OCI-LY3 (cell line): ENCODE measurements around the gene L3MBTL4.

ENCODE experiments used
- H2AFZ ChIP-seq: fragments of 200-600, 300-600 bp; shearing (Covaris generic); 2 replicates; pipeline ENCODE4 v1.6.0; 2014; ENCODE audit warnings: antibody characterized with exemption, low read depth, low read length
- H3K27ac ChIP-seq: fragments of 200-600, 300-600 bp; sonication (generic); 2 replicates; pipeline ENCODE4 v1.5.1; 2014; ENCODE audit warnings: mild to moderate bottlenecking, low read length, moderate library complexity, mixed read lengths
- H3K27me3 ChIP-seq: fragments of 200-600, 300-600 bp; sonication (generic); 2 replicates; pipeline ENCODE4 v1.6.1; 2014; ENCODE audit warnings: low read depth, low read length, mixed read lengths
- H3K36me3 ChIP-seq: fragments of 200-600, 300-600 bp; sonication (generic); replicated peaks from 2 replicates; pipeline ENCODE3; 2014; ENCODE audit warnings: low read depth, low read length, mixed read lengths
- H3K4me1 ChIP-seq: fragments of 300-600, 200-600 bp; sonication (generic); 2 replicates; pipeline ENCODE4 v1.6.1; 2014; ENCODE audit warnings: low read length, mixed read lengths
- H3K4me2 ChIP-seq: fragments of 200-600, 300-600 bp; sonication (generic); 2 replicates; pipeline ENCODE4 v1.6.1; 2014; ENCODE audit warnings: low read length, mixed read lengths
- H3K4me3 ChIP-seq: fragments of 300-600, 200-600 bp; sonication (generic); 2 replicates; pipeline ENCODE4 v1.5.1; 2014; ENCODE audit warnings: antibody characterized with exemption, mild to moderate bottlenecking, low read length, moderate library complexity
- H3K79me2 ChIP-seq: fragments of 300-600, 200-600 bp; shearing (Covaris generic); 2 replicates; pipeline ENCODE4 v1.6.1; 2014; ENCODE audit warnings: mild to moderate bottlenecking, low read length, mixed read lengths
- H3K9ac ChIP-seq: fragments of 300-600, 200-600 bp; shearing (Covaris generic); 2 replicates; pipeline ENCODE4 v1.6.0; 2014; ENCODE audit warnings: mild to moderate bottlenecking, low read length, moderate library complexity
- H3K9me3 ChIP-seq: fragments of 200-600, 300-600 bp; shearing (Covaris generic); 2 replicates; pipeline ENCODE4 v1.6.1; 2014; ENCODE audit warnings: low read length, mixed read lengths; ENCODE audit not compliant: insufficient read depth
- H4K20me1 ChIP-seq: fragments of 200-600, 300-600 bp; sonication (generic); 2 replicates; pipeline ENCODE4 v1.6.1; 2016; ENCODE audit warnings: low read length, mixed read lengths; ENCODE audit not compliant: insufficient read depth
- CTCF ChIP-seq: fragments of 200-600, 300-600 bp; sonication (generic); IDR thresholded peaks from 2 replicates; pipeline ENCODE4 v1.5.1; 2014; ENCODE audit warnings: antibody characterized with exemption, low read length, low read depth
- EZH2phosphoT487 ChIP-seq: fragments of 200-600 bp; shearing (Covaris generic); IDR thresholded peaks from 2 replicates; pipeline ENCODE4 v1.6.1; 2018; ENCODE audit warnings: antibody characterized with exemption, mixed run types, low read depth

The L3MBTL4 gene

GRCh38 chr18:6009756-6010155 lies 405.0 kb downstream of the L3MBTL4 start:
- TF ChIP-seq CTCF: no peak
- no peak for TF ChIP-seq EZH2phosphoT487
- 0 out of 2 replicates have a peak, but pooled peaks cover 5% of the 10 kb centered on the region for H3K27me3 ChIP-seq
- no peak overlapping the region for H3K4me2 ChIP-seq

GRCh38 chr18:6004683-6005082 lies 410.0 kb downstream of the L3MBTL4 start:
- H3K4me1 ChIP-seq: peaks cover 9% of the 10 kb centered on the region
- H3K36me3 ChIP-seq: no peaks in the 10 kb centered on the region
- H3K9ac ChIP-seq: no peak overlapping the region
- TF ChIP-seq EZH2phosphoT487 (no peak), CTCF (no peak)
- peak overlapping the region; percentile 47; the same call in 1 of the 2 replicates for H3K4me3 ChIP-seq
- peak overlapping the region; percentile 54 for H3K4me2 ChIP-seq
- H3K79me2 ChIP-seq: no peaks in the 10 kb centered on the region
- H4K20me1 ChIP-seq: no peaks in the 10 kb centered on the region
- H3K27ac ChIP-seq: 0 out of 2 replicates have a peak overlapping the region, but pooled peaks have one; percentile 17
- H2AFZ ChIP-seq: no peak overlapping the region
- H3K9me3 ChIP-seq: no peaks in the 10 kb centered on the region
- H3K27me3 ChIP-seq: no peaks in the 10 kb centered on the region

More at GRCh38 chr18:6009756-6010155, 405.0 kb downstream of the L3MBTL4 start:
- no peaks in the 10 kb centered on the region for H3K9me3 ChIP-seq
- no peaks in the 10 kb centered on the region for H3K79me2 ChIP-seq
- no peak overlapping the region for H3K27ac ChIP-seq
- no peaks in the 10 kb centered on the region for H4K20me1 ChIP-seq
- H3K4me1 ChIP-seq: peaks cover under 1% of the 10 kb centered on the region; the same call in 1 of the 2 replicates
- no peak overlapping the region for H2AFZ ChIP-seq
- H3K4me3 ChIP-seq: no peak overlapping the region
- no peaks in the 10 kb centered on the region for H3K36me3 ChIP-seq
- H3K9ac ChIP-seq: no peak overlapping the region

GRCh38 chr18:6004119-6004518 lies 410.6 kb downstream of the L3MBTL4 start:
- Histone ChIP-seq H3K4me3 (peak overlapping the region; percentile 47; the same call in 1 of the 2 replicates), H3K4me1 (peaks cover 9% of the 10 kb centered on the region), H4K20me1 (no peaks in the 10 kb centered on the region), H3K9me3 (no peaks in the 10 kb centered on the region), H3K9ac (no peak overlapping the region), H2AFZ (no peak overlapping the region), H3K36me3 (no peaks in the 10 kb centered on the region), H3K27me3 (no peaks in the 10 kb centered on the region), H3K27ac (0 out of 2 replicates have a peak overlapping the region, but pooled peaks have one; percentile 17), H3K79me2 (no peaks in the 10 kb centered on the region), H3K4me2 (peak overlapping the region; percentile 54)
- TF ChIP-seq CTCF (no peak), EZH2phosphoT487 (no peak)

GRCh38 chr18:6001867-6002266 lies 412.8 kb downstream of the L3MBTL4 start:
- TF ChIP-seq CTCF: no peak
- no peak for TF ChIP-seq EZH2phosphoT487
- Histone ChIP-seq H3K9ac (no peak overlapping the region), H3K9me3 (no peaks in the 10 kb centered on the region), H3K79me2 (no peaks in the 10 kb centered on the region), H3K4me3 (no peak overlapping the region), H3K36me3 (no peaks in the 10 kb centered on the region), H2AFZ (no peak overlapping the region), H3K27me3 (no peaks in the 10 kb centered on the region), H3K4me2 (no peak overlapping the region), H4K20me1 (no peaks in the 10 kb centered on the region), H3K27ac (no peak overlapping the region), H3K4me1 (peaks cover 9% of the 10 kb centered on the region)
